ENCODE measurements around the gene ALOX5AP. TPM values are rescaled to one million over a fixed set of nuclear protein-coding genes. Genes with fewer than 3 reads are reported as not detected.

ALOX5AP gene
- total RNA-seq, 2 experiments from 2014 or later: 230 to 238 TPM

GRCh38 chr13:30719525-30719914, 15.8 kb upstream of the ALOX5AP start:
- no peak overlapping the region for H3K4me3 Mint-ChIP-seq
- H3K4me1 Mint-ChIP-seq: peaks cover 21% of the 10 kb centered on the region
- ChIA-PET CTCF (interaction anchor here (1.4 kb wide), 1 partner anchor 20 kb away, joined by 4 read pairs; no protein-coding TSS in a partner anchor), POLR2A (interaction anchor here (1.1 to 1.5 kb wide), 3 partner anchors 14 to 19 kb away, joined by 3 to 4 read pairs (median 3); no protein-coding TSS in a partner anchor)
- no peak for DNase-seq
- H3K27me3 Mint-ChIP-seq: peaks cover 12% of the 10 kb centered on the region
- no peaks in the 10 kb centered on the region for H3K36me3 Mint-ChIP-seq (ENCODE audit: low read depth)
- H3K27ac Mint-ChIP-seq: no peak overlapping the region
- no peaks in the 10 kb centered on the region for H3K9me3 Mint-ChIP-seq

- Mint-ChIP-seq H3K9me3 (no peaks in the 10 kb centered on the region), H3K4me1 (peaks cover 21% of the 10 kb centered on the region), H3K4me3 (no peak overlapping the region), H3K27ac (no peak overlapping the region), H3K27me3 (peaks cover 15% of the 10 kb centered on the region), H3K36me3 (ENCODE audit: low read depth) (no peaks in the 10 kb centered on the region)
- POLR2A ChIA-PET: interaction anchor here (1.5 kb wide), 1 partner anchor 16 kb away, joined by 3 read pairs; no protein-coding TSS in a partner anchor
- CTCF ChIA-PET: no interaction called here
- no peak for DNase-seq
Measured at GRCh38 chr13:30720172-30720869, 15.0 kb upstream of the ALOX5AP start.

DNA sequence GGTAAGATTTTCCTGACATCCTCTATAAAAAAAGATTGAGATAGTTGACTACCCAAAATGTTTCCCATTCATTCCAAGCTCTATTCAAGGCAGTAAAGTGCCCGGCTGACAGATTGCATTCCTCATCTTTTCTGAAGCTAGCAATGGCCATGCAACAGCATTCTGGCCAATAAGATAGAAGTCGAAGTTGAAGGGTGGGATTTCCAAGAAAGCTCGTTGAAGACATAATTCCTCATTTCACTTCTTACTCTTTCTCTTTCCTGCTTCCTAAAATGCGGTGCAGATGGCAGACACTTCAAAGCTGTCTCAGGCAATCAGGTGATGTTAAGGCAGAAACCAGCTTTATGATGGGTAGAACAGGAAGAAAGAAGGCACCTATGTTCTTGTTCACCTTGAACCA, 13.4 kb upstream of the ALOX5AP start:
- CTCF ChIA-PET: interaction anchor here (1.1 kb wide), 1 partner anchor 40 kb away, joined by 3 read pairs; no protein-coding TSS in a partner anchor

DNA sequence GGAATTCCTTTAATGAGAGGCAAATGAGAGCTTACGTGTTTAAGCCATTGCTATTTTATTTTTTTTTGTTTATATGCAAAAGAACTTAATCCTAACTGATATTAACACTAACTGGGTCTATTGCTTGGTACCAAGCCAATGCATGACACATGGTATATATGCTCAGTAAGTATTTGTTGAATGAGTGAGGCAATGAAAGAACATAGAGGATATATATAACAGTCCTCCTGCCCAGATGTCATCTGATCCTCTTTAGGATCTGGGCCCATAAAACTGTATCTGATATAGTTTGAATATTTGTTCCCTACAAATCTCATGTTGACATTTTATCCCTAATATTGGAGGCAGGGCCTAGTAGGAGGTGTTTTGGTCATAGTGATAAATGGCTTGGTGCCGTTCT, 13.0 kb upstream of the ALOX5AP start:
- CTCF ChIA-PET: interaction anchor here (1.1 kb wide), 1 partner anchor 41 kb away, joined by 3 read pairs; no protein-coding TSS in a partner anchor
- Mint-ChIP-seq H3K9me3 (no peaks in the 10 kb centered on the region), H3K27me3 (peaks cover 15% of the 10 kb centered on the region), H3K36me3 (ENCODE audit: low read depth) (no peaks in the 10 kb centered on the region), H3K27ac (no peak overlapping the region), H3K4me1 (peaks cover 21% of the 10 kb centered on the region), H3K4me3 (no peak overlapping the region)
- POLR2A ChIA-PET: interaction anchor here (0.6 to 0.9 kb wide), 2 partner anchors 16 to 18 kb away, joined by 3 to 5 read pairs; no protein-coding TSS in a partner anchor
- DNase-seq: no peak

More for the DNA sequence above, 13.4 kb upstream of the ALOX5AP start:
- Mint-ChIP-seq H3K27ac (no peak overlapping the region), H3K4me1 (peaks cover 21% of the 10 kb centered on the region), H3K27me3 (peaks cover 15% of the 10 kb centered on the region), H3K36me3 (ENCODE audit: low read depth) (no peaks in the 10 kb centered on the region), H3K4me3 (no peak overlapping the region), H3K9me3 (no peaks in the 10 kb centered on the region)
- no peak for DNase-seq
- POLR2A ChIA-PET: interaction anchor here (0.6 kb wide), 1 partner anchor 17 kb away, joined by 5 read pairs; no protein-coding TSS in a partner anchor

- Mint-ChIP-seq H3K27me3 (peaks cover 17% of the 10 kb centered on the region), H3K4me1 (peaks cover 18% of the 10 kb centered on the region), H3K4me3 (no peak overlapping the region), H3K36me3 (ENCODE audit: low read depth) (no peaks in the 10 kb centered on the region), H3K27ac (no peak overlapping the region), H3K9me3 (no peaks in the 10 kb centered on the region)
- CTCF ChIA-PET: no interaction called here
- no peak for DNase-seq
- POLR2A ChIA-PET: interaction anchor here (1.7 kb wide), 1 partner anchor 12 kb away, joined by 4 read pairs; no protein-coding TSS in a partner anchor
Measured at GRCh38 chr13:30724778-30725177, 10.6 kb upstream of the ALOX5AP start.

- no peaks in the 10 kb centered on the region for H3K36me3 Mint-ChIP-seq (ENCODE audit: low read depth)
- peaks cover 17% of the 10 kb centered on the region for H3K27me3 Mint-ChIP-seq
- CTCF ChIA-PET: no interaction called here
- POLR2A ChIA-PET: no interaction called here
- no peaks in the 10 kb centered on the region for H3K9me3 Mint-ChIP-seq
- H3K4me1 Mint-ChIP-seq: peaks cover 12% of the 10 kb centered on the region
- no peak for DNase-seq
- no peak overlapping the region for H3K27ac Mint-ChIP-seq
- H3K4me3 Mint-ChIP-seq: no peak overlapping the region
Measured at GRCh38 chr13:30725326-30726085, 9.8 kb upstream of the ALOX5AP start.

DNA sequence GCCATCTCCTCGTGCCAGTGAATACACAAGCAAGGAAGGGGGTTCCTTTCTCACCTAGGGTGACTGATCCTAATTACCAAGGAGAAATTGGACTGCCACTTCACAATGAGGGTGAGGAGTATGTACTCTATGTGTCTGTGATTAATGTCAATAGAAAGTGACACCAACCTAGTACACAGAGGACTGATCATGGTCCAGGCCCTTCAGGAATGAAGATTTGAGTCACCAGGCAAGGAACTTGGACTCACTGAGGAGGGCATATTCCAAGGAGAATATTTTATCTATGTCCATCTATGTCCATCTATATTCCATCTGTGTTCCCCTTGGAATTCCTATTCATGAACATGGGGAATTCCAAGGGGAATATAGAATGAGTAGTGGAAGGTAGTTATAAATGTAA, 9.2 kb upstream of the ALOX5AP start:
- peaks cover 5% of the 10 kb centered on the region for H3K4me1 Mint-ChIP-seq
- ChIA-PET CTCF (no interaction called here), POLR2A (no interaction called here)
- H3K27me3 Mint-ChIP-seq: peaks cover 15% of the 10 kb centered on the region
- DNase-seq: no peak
- no peak overlapping the region for H3K27ac Mint-ChIP-seq
- H3K9me3 Mint-ChIP-seq: no peaks in the 10 kb centered on the region
- no peak overlapping the region for H3K4me3 Mint-ChIP-seq
- H3K36me3 Mint-ChIP-seq (ENCODE audit: low read depth): no peaks in the 10 kb centered on the region

DNA sequence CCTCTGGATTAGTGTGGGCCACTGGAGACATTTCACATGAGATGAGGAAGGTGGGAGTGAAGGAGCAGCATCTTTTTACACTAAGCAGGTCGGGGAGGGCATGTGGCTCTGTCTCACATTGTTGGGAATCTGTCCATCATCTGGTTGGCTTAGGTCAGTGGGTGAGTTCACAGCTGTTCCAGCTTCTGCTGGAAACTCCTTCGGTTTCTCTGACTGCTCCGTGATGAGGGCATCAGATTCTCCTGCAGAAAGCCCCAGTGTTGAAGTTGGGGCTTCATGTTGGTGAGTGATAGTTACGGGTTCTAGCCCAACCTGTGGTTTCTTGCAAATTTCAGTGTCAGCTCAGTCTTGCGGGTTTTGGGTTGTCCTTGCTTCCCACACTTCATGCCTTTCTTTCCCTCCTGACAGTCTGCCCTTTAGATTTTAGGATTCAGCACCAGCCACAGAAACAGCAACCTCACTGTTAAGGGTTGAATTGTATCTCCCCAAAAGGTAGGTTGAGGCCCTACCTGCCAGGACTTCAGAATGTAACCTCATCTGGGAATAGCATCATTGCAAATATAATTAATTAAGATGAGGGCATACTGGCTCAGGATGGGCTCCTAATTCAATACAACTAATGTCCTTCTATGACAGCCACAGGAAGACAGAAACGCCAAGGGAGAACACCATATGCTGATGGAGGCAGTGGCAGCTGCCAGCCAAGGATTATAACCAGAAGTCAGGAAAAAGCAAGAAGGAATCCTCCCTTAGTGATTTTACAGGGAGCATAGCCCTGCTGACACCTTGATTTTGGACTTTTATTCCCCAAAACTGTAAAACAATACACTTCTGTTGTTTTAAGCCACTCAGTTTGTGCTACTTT, 7.6 kb upstream of the ALOX5AP start:
- Mint-ChIP-seq H3K9me3 (no peaks in the 10 kb centered on the region), H3K27ac (no peak overlapping the region), H3K4me3 (no peak overlapping the region), H3K4me1 (peaks cover 2% of the 10 kb centered on the region), H3K27me3 (peaks cover 9% of the 10 kb centered on the region), H3K36me3 (ENCODE audit: low read depth) (no peaks in the 10 kb centered on the region)
- ChIA-PET CTCF (no interaction called here), POLR2A (interaction anchor here (0.7 kb wide), 1 partner anchor 31 kb away, joined by 3 read pairs; no protein-coding TSS in a partner anchor)
- no peak for DNase-seq

GRCh38 chr13:30729801-30730200, 5.5 kb upstream of the ALOX5AP start:
- POLR2A ChIA-PET: interaction anchor here (1.2 kb wide), 1 partner anchor 10 kb away, joined by 3 read pairs; no protein-coding TSS in a partner anchor
- CTCF ChIA-PET: no interaction called here
- Mint-ChIP-seq H3K9me3 (no peaks in the 10 kb centered on the region), H3K36me3 (ENCODE audit: low read depth) (no peaks in the 10 kb centered on the region), H3K4me3 (no peak overlapping the region), H3K27me3 (peaks cover 9% of the 10 kb centered on the region), H3K4me1 (peaks cover 15% of the 10 kb centered on the region), H3K27ac (no peak overlapping the region)
- DNase-seq: no peak

- H3K4me3 Mint-ChIP-seq: no peak overlapping the region
- no peak overlapping the region for H3K27ac Mint-ChIP-seq
- DNase-seq: no peak
- peaks cover 2% of the 10 kb centered on the region for H3K36me3 Mint-ChIP-seq (ENCODE audit: low read depth)
- peaks cover 20% of the 10 kb centered on the region for H3K4me1 Mint-ChIP-seq
- POLR2A ChIA-PET: interaction anchor here (1.2 kb wide), 1 partner anchor 10 kb away, joined by 3 read pairs; no protein-coding TSS in a partner anchor
- H3K27me3 Mint-ChIP-seq: peaks cover 6% of the 10 kb centered on the region
- CTCF ChIA-PET: no interaction called here
- no peaks in the 10 kb centered on the region for H3K9me3 Mint-ChIP-seq
Measured at GRCh38 chr13:30730526-30730925, 4.8 kb upstream of the ALOX5AP start.

GRCh38 chr13:30731361-30732045, 3.8 kb upstream of the ALOX5AP start:
- Mint-ChIP-seq H3K4me1 (peaks cover 23% of the 10 kb centered on the region), H3K4me3 (no peak overlapping the region), H3K27me3 (peaks cover 6% of the 10 kb centered on the region), H3K9me3 (no peaks in the 10 kb centered on the region), H3K36me3 (ENCODE audit: low read depth) (peaks cover 6% of the 10 kb centered on the region), H3K27ac (no peak overlapping the region)
- POLR2A ChIA-PET: no interaction called here
- no peak for DNase-seq
- CTCF ChIA-PET: no interaction called here

DNA sequence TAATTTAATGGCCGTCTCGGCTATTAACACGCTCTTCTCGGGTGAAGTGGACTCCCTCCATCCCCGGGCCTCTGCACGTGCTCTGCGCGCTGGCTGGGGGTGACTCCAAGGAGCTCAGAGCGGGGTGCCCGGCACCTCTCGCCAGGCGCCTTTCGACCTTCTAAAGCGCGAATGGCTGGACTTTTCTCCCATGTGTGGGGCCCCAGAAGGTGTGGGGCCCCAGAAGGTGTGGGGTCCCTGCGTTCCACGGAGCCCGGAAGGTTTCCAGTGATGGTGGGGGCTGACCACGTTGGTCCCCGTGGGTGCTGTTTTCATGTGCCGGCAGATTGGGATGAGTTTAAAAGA, 3.3 kb upstream of the ALOX5AP start:
- H3K9me3 Mint-ChIP-seq: no peaks in the 10 kb centered on the region
- CTCF ChIA-PET: no interaction called here
- no peak overlapping the region for H3K27ac Mint-ChIP-seq

More for the DNA sequence above, 3.3 kb upstream of the ALOX5AP start:
- POLR2A ChIA-PET: no interaction called here
- peaks cover 6% of the 10 kb centered on the region for H3K27me3 Mint-ChIP-seq
- H3K4me1 Mint-ChIP-seq: peaks cover 28% of the 10 kb centered on the region
- peaks cover 11% of the 10 kb centered on the region for H3K36me3 Mint-ChIP-seq (ENCODE audit: low read depth)
- no peak for DNase-seq
- no peak overlapping the region for H3K4me3 Mint-ChIP-seq

All from activated CD4-positive, alpha-beta memory T cell treated with anti-CD3 and anti-CD28 coated beads, Interleukin-2, amount 10 ng/mL, durations not matched to agents 7 days and 5 days (primary cell).